Measurements from ENCODE around the gene FAM114A2.

FAM114A2 gene

DNA sequence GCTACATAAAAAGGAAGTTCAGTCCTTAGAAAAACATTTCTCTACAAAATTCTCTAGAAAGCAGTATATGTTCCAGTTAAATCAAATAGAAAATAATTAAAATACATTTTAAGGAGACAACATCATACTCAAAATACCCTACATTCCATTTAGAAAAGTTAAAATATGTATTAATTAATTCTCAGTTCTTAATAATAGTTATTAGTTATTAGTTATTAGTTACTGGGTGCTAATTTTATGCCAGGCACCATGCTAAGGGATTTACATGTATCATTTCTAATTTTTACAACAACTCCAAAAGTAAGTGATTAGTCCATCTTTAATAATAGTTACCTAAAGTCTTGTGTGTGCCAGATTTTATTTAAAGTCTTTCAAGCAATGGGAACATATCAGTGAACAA, 38.0 kb downstream of the FAM114A2 start:
- no peak overlapping the region for H4K12ac ChIP-seq (ENCODE audit: low read depth, low read length)
- no peak overlapping the region for H2BK120ac ChIP-seq (ENCODE audit: insufficient read depth, low read length, poor library complexity)
- H2AFZ ChIP-seq (ENCODE audit: insufficient read depth, low read length, poor library complexity) = no peak overlapping the region
- H3K14ac ChIP-seq (ENCODE audit: low read length) = no peak overlapping the region
- no peak for DNase-seq
- no peak overlapping the region for H3K4me2 ChIP-seq (ENCODE audit: low read length)
- H3K23ac ChIP-seq (ENCODE audit: low read length) = no peak overlapping the region
- H3K79me2 ChIP-seq (ENCODE audit: control insufficient read depth, insufficient read depth, low read length, poor library complexity) = no peaks in the 10 kb centered on the region
- no peaks in the 10 kb centered on the region for H3K4me1 ChIP-seq (ENCODE audit: control insufficient read depth in 1 of 2, insufficient read depth in 2 of 2, low read length in 2 of 2)
- H3K4ac ChIP-seq (ENCODE audit: low read depth, low read length) = no peak overlapping the region
- H3K4me3 ChIP-seq (ENCODE audit: low read depth, low read length) = no peak overlapping the region
- no peak overlapping the region for H2BK12ac ChIP-seq (ENCODE audit: low read length)
- no peak overlapping the region for H2AK5ac ChIP-seq (ENCODE audit: low read length)
- no peaks in the 10 kb centered on the region for H3K9me3 ChIP-seq (ENCODE audit: insufficient read depth, low read depth, low read length)
- no peak overlapping the region for H2BK5ac ChIP-seq (ENCODE audit: low read depth, low read length, poor library complexity)
- no peak overlapping the region for H4K91ac ChIP-seq (ENCODE audit: low read depth, low read length)
- H4K8ac ChIP-seq (ENCODE audit: low read depth, low read length) = no peak overlapping the region
- H3K27me3 ChIP-seq (ENCODE audit: insufficient read depth, low read length) = no peaks in the 10 kb centered on the region
- H3K27ac ChIP-seq (ENCODE audit: low read depth, low read length) = no peak overlapping the region
- no peak overlapping the region for H3K9ac ChIP-seq (ENCODE audit: low read length)
- H3K36me3 ChIP-seq (ENCODE audit: control insufficient read depth in 1 of 2, insufficient read depth in 2 of 2, low read length in 2 of 2) = no peaks in the 10 kb centered on the region
- H3K79me1 ChIP-seq (ENCODE audit: low read length) = no peaks in the 10 kb centered on the region
- H3K18ac ChIP-seq (ENCODE audit: low read length) = no peak overlapping the region

DNA sequence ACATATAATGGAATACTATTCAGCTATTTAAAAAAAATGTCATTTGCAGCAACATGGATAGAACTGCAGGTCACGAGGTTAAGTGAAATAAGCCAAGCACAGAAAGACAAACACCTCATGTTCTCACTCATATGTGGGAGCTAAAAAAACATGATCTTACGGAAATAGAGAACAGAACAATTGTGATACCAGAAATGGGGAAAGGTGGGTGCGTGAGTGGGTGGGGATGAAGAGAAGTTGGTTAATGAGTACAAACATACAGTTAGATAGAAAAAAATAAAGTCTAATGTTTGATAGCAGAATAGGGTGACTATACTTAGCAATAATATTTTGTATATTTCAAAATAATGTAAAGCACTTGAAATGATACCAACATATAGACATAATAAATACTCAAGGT, 38.7 kb downstream of the FAM114A2 start:
- no peak for DNase-seq
- Histone ChIP-seq H3K27me3 (ENCODE audit: insufficient read depth, low read length) (no peaks in the 10 kb centered on the region), H3K27ac (ENCODE audit: low read depth, low read length) (no peak overlapping the region), H3K4ac (ENCODE audit: low read depth, low read length) (no peak overlapping the region), H3K23ac (ENCODE audit: low read length) (no peak overlapping the region), H3K4me1 (ENCODE audit: control insufficient read depth in 1 of 2, insufficient read depth in 2 of 2, low read length in 2 of 2) (no peaks in the 10 kb centered on the region), H3K18ac (ENCODE audit: low read length) (no peak overlapping the region), H2BK120ac (ENCODE audit: insufficient read depth, low read length, poor library complexity) (no peak overlapping the region), H3K14ac (ENCODE audit: low read length) (no peak overlapping the region), H3K9ac (ENCODE audit: low read length) (no peak overlapping the region), H2AFZ (ENCODE audit: insufficient read depth, low read length, poor library complexity) (no peak overlapping the region), H3K36me3 (ENCODE audit: control insufficient read depth in 1 of 2, insufficient read depth in 2 of 2, low read length in 2 of 2) (no peaks in the 10 kb centered on the region), H3K79me1 (ENCODE audit: low read length) (no peaks in the 10 kb centered on the region), H2AK5ac (ENCODE audit: low read length) (no peak overlapping the region), H2BK12ac (ENCODE audit: low read length) (no peak overlapping the region), H4K91ac (ENCODE audit: low read depth, low read length) (no peak overlapping the region), H4K8ac (ENCODE audit: low read depth, low read length) (no peak overlapping the region), H3K9me3 (ENCODE audit: insufficient read depth, low read depth, low read length) (no peaks in the 10 kb centered on the region), H3K79me2 (ENCODE audit: control insufficient read depth, insufficient read depth, low read length, poor library complexity) (no peaks in the 10 kb centered on the region), H3K4me3 (ENCODE audit: low read depth, low read length) (no peak overlapping the region), H3K4me2 (ENCODE audit: low read length) (no peak overlapping the region), H2BK5ac (ENCODE audit: low read depth, low read length, poor library complexity) (no peak overlapping the region), H4K12ac (ENCODE audit: low read depth, low read length) (no peak overlapping the region)
- WGBS (ENCODE audit: extremely low coverage, insufficient coverage, insufficient read length) = no CpG with 5 or more reads among the region's 3 CpGs

DNA sequence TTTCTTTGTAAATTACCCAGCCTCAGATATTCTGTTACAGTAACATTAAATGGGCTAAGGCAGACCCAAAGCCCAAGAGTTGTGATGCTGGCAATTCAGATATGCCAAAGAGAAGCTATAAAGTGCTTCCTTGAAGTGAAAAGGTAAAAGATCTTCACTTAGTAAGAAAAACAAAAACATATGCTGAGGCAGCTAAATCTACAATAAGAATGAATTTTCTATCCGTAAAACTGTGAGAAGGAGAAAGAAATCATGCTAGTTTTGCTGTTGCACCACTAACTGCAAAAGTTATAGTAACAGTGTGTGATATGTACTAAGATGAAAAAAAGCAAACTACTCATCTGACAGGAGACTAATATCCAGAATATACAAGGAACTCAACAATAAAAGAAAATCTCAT, 39.9 kb downstream of the FAM114A2 start:
- no peaks in the 10 kb centered on the region for H3K79me2 ChIP-seq (ENCODE audit: control insufficient read depth, insufficient read depth, low read length, poor library complexity)
- WGBS (ENCODE audit: extremely low coverage, insufficient coverage, insufficient read length) = no CpG with 5 or more reads among the region's 1 CpG
- no peak overlapping the region for H3K4ac ChIP-seq (ENCODE audit: low read depth, low read length)
- no peak overlapping the region for H2AK5ac ChIP-seq (ENCODE audit: low read length)
- H3K27ac ChIP-seq (ENCODE audit: low read depth, low read length) = no peak overlapping the region
- H4K8ac ChIP-seq (ENCODE audit: low read depth, low read length) = no peak overlapping the region
- no peak overlapping the region for H2BK12ac ChIP-seq (ENCODE audit: low read length)
- no peak overlapping the region for H3K4me2 ChIP-seq (ENCODE audit: low read length)
- H2BK120ac ChIP-seq (ENCODE audit: insufficient read depth, low read length, poor library complexity) = no peak overlapping the region
- DNase-seq = no peak
- H4K12ac ChIP-seq (ENCODE audit: low read depth, low read length) = no peak overlapping the region
- no peaks in the 10 kb centered on the region for H3K79me1 ChIP-seq (ENCODE audit: low read length)
- no peak overlapping the region for H3K4me3 ChIP-seq (ENCODE audit: low read depth, low read length)
- H3K23ac ChIP-seq (ENCODE audit: low read length) = no peak overlapping the region
- H3K14ac ChIP-seq (ENCODE audit: low read length) = no peak overlapping the region
- H3K27me3 ChIP-seq (ENCODE audit: insufficient read depth, low read length) = no peaks in the 10 kb centered on the region
- H4K91ac ChIP-seq (ENCODE audit: low read depth, low read length) = no peak overlapping the region
- no peak overlapping the region for H2BK5ac ChIP-seq (ENCODE audit: low read depth, low read length, poor library complexity)
- no peak overlapping the region for H3K18ac ChIP-seq (ENCODE audit: low read length)
- H3K9ac ChIP-seq (ENCODE audit: low read length) = no peak overlapping the region
- no peaks in the 10 kb centered on the region for H3K36me3 ChIP-seq (ENCODE audit: control insufficient read depth in 1 of 2, insufficient read depth in 2 of 2, low read length in 2 of 2)
- H3K4me1 ChIP-seq (ENCODE audit: control insufficient read depth in 1 of 2, insufficient read depth in 2 of 2, low read length in 2 of 2) = no peaks in the 10 kb centered on the region
- no peak overlapping the region for H2AFZ ChIP-seq (ENCODE audit: insufficient read depth, low read length, poor library complexity)
- no peaks in the 10 kb centered on the region for H3K9me3 ChIP-seq (ENCODE audit: insufficient read depth, low read depth, low read length)

DNA sequence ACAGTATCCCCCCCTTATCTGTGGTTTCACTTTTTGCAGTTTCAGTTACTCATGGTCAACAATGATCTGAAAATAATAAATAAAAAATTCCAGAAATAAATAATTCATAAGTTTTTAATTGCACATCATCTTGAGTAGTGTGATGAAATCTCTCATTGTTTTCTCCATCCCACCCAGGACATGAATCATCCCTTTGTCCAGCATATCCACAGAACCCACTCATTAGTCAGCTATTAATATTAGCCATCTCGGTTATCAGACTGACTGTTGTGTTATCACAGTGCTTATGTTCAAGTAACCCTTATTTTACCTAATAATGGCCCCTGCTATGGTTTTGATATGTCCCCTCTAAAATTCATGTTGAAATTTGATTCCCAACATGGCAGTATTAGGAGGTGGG, 40.7 kb downstream of the FAM114A2 start:
- H3K36me3 ChIP-seq (ENCODE audit: control insufficient read depth in 1 of 2, insufficient read depth in 2 of 2, low read length in 2 of 2) = no peaks in the 10 kb centered on the region
- H3K79me2 ChIP-seq (ENCODE audit: control insufficient read depth, insufficient read depth, low read length, poor library complexity) = no peaks in the 10 kb centered on the region
- no peaks in the 10 kb centered on the region for H3K9me3 ChIP-seq (ENCODE audit: insufficient read depth, low read depth, low read length)
- H3K18ac ChIP-seq (ENCODE audit: low read length) = no peak overlapping the region
- WGBS (ENCODE audit: extremely low coverage, insufficient coverage, insufficient read length) = no CpG with 5 or more reads among the region's 1 CpG
- no peak for DNase-seq
- no peak overlapping the region for H2BK5ac ChIP-seq (ENCODE audit: low read depth, low read length, poor library complexity)
- no peak overlapping the region for H4K8ac ChIP-seq (ENCODE audit: low read depth, low read length)
- no peak overlapping the region for H3K4me3 ChIP-seq (ENCODE audit: low read depth, low read length)
- no peak overlapping the region for H3K23ac ChIP-seq (ENCODE audit: low read length)
- no peak overlapping the region for H3K27ac ChIP-seq (ENCODE audit: low read depth, low read length)
- H2AK5ac ChIP-seq (ENCODE audit: low read length) = no peak overlapping the region
- H2BK120ac ChIP-seq (ENCODE audit: insufficient read depth, low read length, poor library complexity) = no peak overlapping the region
- no peak overlapping the region for H2BK12ac ChIP-seq (ENCODE audit: low read length)
- no peak overlapping the region for H4K91ac ChIP-seq (ENCODE audit: low read depth, low read length)
- no peak overlapping the region for H3K9ac ChIP-seq (ENCODE audit: low read length)
- no peaks in the 10 kb centered on the region for H3K79me1 ChIP-seq (ENCODE audit: low read length)
- no peak overlapping the region for H3K4me2 ChIP-seq (ENCODE audit: low read length)
- no peak overlapping the region for H4K12ac ChIP-seq (ENCODE audit: low read depth, low read length)
- no peak overlapping the region for H3K4ac ChIP-seq (ENCODE audit: low read depth, low read length)
- H3K4me1 ChIP-seq (ENCODE audit: control insufficient read depth in 1 of 2, insufficient read depth in 2 of 2, low read length in 2 of 2) = no peaks in the 10 kb centered on the region
- H3K27me3 ChIP-seq (ENCODE audit: insufficient read depth, low read length) = no peaks in the 10 kb centered on the region
- no peak overlapping the region for H2AFZ ChIP-seq (ENCODE audit: insufficient read depth, low read length, poor library complexity)
- no peak overlapping the region for H3K14ac ChIP-seq (ENCODE audit: low read length)

DNA sequence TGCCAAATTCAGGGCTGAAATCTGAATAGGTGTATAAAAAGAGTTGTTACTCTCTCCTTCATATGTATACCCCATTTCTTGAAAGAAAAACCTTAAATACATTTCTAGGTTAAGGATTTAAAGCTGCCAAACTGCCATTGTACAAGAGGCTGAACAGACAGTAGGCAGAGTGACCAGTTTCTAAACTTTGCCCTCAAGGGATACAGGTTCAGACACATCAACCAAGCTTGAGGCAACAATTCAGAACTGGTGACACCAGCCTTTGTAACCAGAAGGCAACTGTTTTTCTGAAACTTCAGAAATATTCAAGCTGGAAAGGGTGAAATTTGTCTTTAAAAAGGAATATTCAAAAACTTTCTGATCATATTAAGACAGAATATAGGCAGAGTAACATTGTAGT, 47.5 kb downstream of the FAM114A2 start:
- H3K9me3 ChIP-seq (ENCODE audit: insufficient read depth, low read depth, low read length) = no peaks in the 10 kb centered on the region
- no peak overlapping the region for H2BK5ac ChIP-seq (ENCODE audit: low read depth, low read length, poor library complexity)
- no peak overlapping the region for H3K27ac ChIP-seq (ENCODE audit: low read depth, low read length)
- no peaks in the 10 kb centered on the region for H3K27me3 ChIP-seq (ENCODE audit: insufficient read depth, low read length)
- H2AFZ ChIP-seq (ENCODE audit: insufficient read depth, low read length, poor library complexity) = no peak overlapping the region
- H2BK12ac ChIP-seq (ENCODE audit: low read length) = no peak overlapping the region
- no peaks in the 10 kb centered on the region for H3K36me3 ChIP-seq (ENCODE audit: control insufficient read depth in 1 of 2, insufficient read depth in 2 of 2, low read length in 2 of 2)
- no peak overlapping the region for H3K9ac ChIP-seq (ENCODE audit: low read length)
- peaks cover 0 to 3% of the 10 kb centered on the region in 2 experiments for H3K4me1 ChIP-seq (ENCODE audit: control insufficient read depth in 1 of 2, insufficient read depth in 2 of 2, low read length in 2 of 2)
- no peak overlapping the region for H4K8ac ChIP-seq (ENCODE audit: low read depth, low read length)
- H2AK5ac ChIP-seq (ENCODE audit: low read length) = no peak overlapping the region
- DNase-seq = peak; percentile 38 to 48
- no peak overlapping the region for H3K4me2 ChIP-seq (ENCODE audit: low read length)
- H3K18ac ChIP-seq (ENCODE audit: low read length) = no peak overlapping the region
- H4K12ac ChIP-seq (ENCODE audit: low read depth, low read length) = no peak overlapping the region
- H2BK120ac ChIP-seq (ENCODE audit: insufficient read depth, low read length, poor library complexity) = no peak overlapping the region
- H3K79me2 ChIP-seq (ENCODE audit: control insufficient read depth, insufficient read depth, low read length, poor library complexity) = no peaks in the 10 kb centered on the region
- no peaks in the 10 kb centered on the region for H3K79me1 ChIP-seq (ENCODE audit: low read length)
- H3K14ac ChIP-seq (ENCODE audit: low read length) = no peak overlapping the region
- no peak overlapping the region for H4K91ac ChIP-seq (ENCODE audit: low read depth, low read length)
- H3K23ac ChIP-seq (ENCODE audit: low read length) = no peak overlapping the region
- no peak overlapping the region for H3K4me3 ChIP-seq (ENCODE audit: low read depth, low read length)
- H3K4ac ChIP-seq (ENCODE audit: low read depth, low read length) = no peak overlapping the region
